ENCODE data around the gene GPRC5B. TPM values are rescaled to one million over a fixed set of nuclear protein-coding genes. Genes with fewer than 3 reads are reported as not detected.

GPRC5B gene
- total RNA-seq, 1 donor from 2014 or later = 15.4 TPM

- Histone ChIP-seq H3K4me3 (no peak overlapping the region), H3K9me3 (no peaks in the 10 kb centered on the region), H3K27ac (no peak overlapping the region), H3K27me3 (ENCODE audit: low read depth) (peaks cover 3% of the 10 kb centered on the region), H3K4me1 (no peaks in the 10 kb centered on the region), H3K36me3 (peaks cover 4% of the 10 kb centered on the region)
- ATAC-seq (no peak), DNase-seq (no peak)
- no peak for TF ChIP-seq CTCF (IDR thresholded peaks at IDR 0.05)
- intact Hi-C loops (cut with DNase I) = no loop called here
Measured at GRCh38 chr16:19876501-19877059, 8.1 kb downstream of the GPRC5B start.

GRCh38 chr16:19875900-19876299, 8.7 kb downstream of the GPRC5B start:
- ATAC-seq (no peak), DNase-seq (no peak)
- Histone ChIP-seq H3K27me3 (ENCODE audit: low read depth) (no peaks in the 10 kb centered on the region), H3K4me1 (no peaks in the 10 kb centered on the region), H3K9me3 (no peaks in the 10 kb centered on the region), H3K27ac (no peak overlapping the region), H3K36me3 (peaks cover 4% of the 10 kb centered on the region), H3K4me3 (no peak overlapping the region)
- no peak for TF ChIP-seq CTCF (IDR thresholded peaks at IDR 0.05)
- intact Hi-C loops (cut with DNase I) = no loop called here

GRCh38 chr16:19874851-19875546, 9.6 kb downstream of the GPRC5B start:
- peak; percentile 65 to 72 for ATAC-seq
- DNase-seq = peak; percentile 53

GRCh38 chr16:19874026-19874425, 10.6 kb downstream of the GPRC5B start:
- Histone ChIP-seq H3K36me3 (peaks cover 4% of the 10 kb centered on the region), H3K4me3 (no peak overlapping the region), H3K27ac (no peak overlapping the region), H3K27me3 (ENCODE audit: low read depth) (no peaks in the 10 kb centered on the region), H3K4me1 (no peaks in the 10 kb centered on the region), H3K9me3 (no peaks in the 10 kb centered on the region)
- TF ChIP-seq CTCF (IDR thresholded peaks at IDR 0.05) = no peak
- intact Hi-C loops (cut with DNase I) = no loop called here
- DNase-seq (no peak), ATAC-seq (no peak)

More at GRCh38 chr16:19874851-19875546, 9.6 kb downstream of the GPRC5B start:
- H3K27me3 ChIP-seq (ENCODE audit: low read depth) = no peaks in the 10 kb centered on the region
- H3K36me3 ChIP-seq = peaks cover 4% of the 10 kb centered on the region
- H3K4me3 ChIP-seq = no peak overlapping the region
- intact Hi-C loops (cut with DNase I) = no loop called here
- no peak overlapping the region for H3K27ac ChIP-seq
- TF ChIP-seq CTCF (IDR thresholded peaks at IDR 0.05) = no peak
- no peaks in the 10 kb centered on the region for H3K9me3 ChIP-seq
- no peaks in the 10 kb centered on the region for H3K4me1 ChIP-seq

- no peak for TF ChIP-seq CTCF (IDR thresholded peaks at IDR 0.05)
- H3K4me1 ChIP-seq = no peaks in the 10 kb centered on the region
- ATAC-seq = no peak
- no peak for DNase-seq
- intact Hi-C loops (cut with DNase I) = no loop called here
- H3K4me3 ChIP-seq = no peak overlapping the region
- H3K9me3 ChIP-seq = no peaks in the 10 kb centered on the region
- peaks cover 4% of the 10 kb centered on the region for H3K36me3 ChIP-seq
- no peaks in the 10 kb centered on the region for H3K27me3 ChIP-seq (ENCODE audit: low read depth)
- no peak overlapping the region for H3K27ac ChIP-seq
Measured at GRCh38 chr16:19872935-19873334, 11.7 kb downstream of the GPRC5B start.

Measured in lower lobe of right lung (tissue), 2 donors.